ENCODE measurements around the gene SLC22A31. TPM values are rescaled to one million over a fixed set of nuclear protein-coding genes. Genes with fewer than 3 reads are reported as not detected.
"Not testable (repeated sequence)": the region's sequence is repeated elsewhere in the genome, so short reads cannot be mapped to it uniquely, and the experiment has no call there.

SLC22A31 gene
- total RNA-seq, 2 donors from 2014 or later = 0.53 to 1.2 TPM

GRCh38 chr16:89174055-89174827 lies 26.1 kb downstream of the SLC22A31 start:
- H3K4me1 Mint-ChIP-seq (ENCODE audit: low read depth in 2 of 2) = peaks cover 6 to 8% of the 10 kb centered on the region in 2 donors

GRCh38 chr16:89173174-89173921 lies 27.0 kb downstream of the SLC22A31 start:
- ATAC-seq = no peak
- Mint-ChIP-seq H3K4me1 (ENCODE audit: low read depth in 2 of 2) (peaks cover 6 to 8% of the 10 kb centered on the region in 2 donors), H3K4me3 (no peak overlapping the region), H3K9me3 (no peaks in the 10 kb centered on the region), H3K36me3 (no peaks in the 10 kb centered on the region), H3K27ac (no peak overlapping the region), H3K27me3 (no peaks in the 10 kb centered on the region)
- DNase-seq (ENCODE audit: low spot score) = no peak

More at GRCh38 chr16:89174055-89174827, 26.1 kb downstream of the SLC22A31 start:
- ATAC-seq (no peak), DNase-seq (ENCODE audit: low spot score) (no peak)
- Mint-ChIP-seq H3K27ac (no peak overlapping the region), H3K36me3 (no peaks in the 10 kb centered on the region), H3K9me3 (no peaks in the 10 kb centered on the region), H3K4me3 (no peak overlapping the region), H3K27me3 (no peaks in the 10 kb centered on the region)

- Mint-ChIP-seq H3K27ac (no peak overlapping the region), H3K36me3 (no peaks in the 10 kb centered on the region), H3K27me3 (no peaks in the 10 kb centered on the region), H3K4me1 (ENCODE audit: low read depth in 2 of 2) (peaks cover 6 to 8% of the 10 kb centered on the region in 2 donors), H3K4me3 (no peak overlapping the region), H3K9me3 (no peaks in the 10 kb centered on the region)
- DNase-seq (ENCODE audit: low spot score) (no peak), ATAC-seq (no peak)
These were observed 27.7 kb downstream of the SLC22A31 start for GRCh38 chr16:89172528-89173173.

- no peak for ATAC-seq
- Mint-ChIP-seq H3K27ac (no peak overlapping the region), H3K4me3 (no peak overlapping the region), H3K27me3 (no peaks in the 10 kb centered on the region), H3K36me3 (no peaks in the 10 kb centered on the region), H3K4me1 (ENCODE audit: low read depth in 2 of 2) (peaks cover 6 to 8% of the 10 kb centered on the region in 2 donors), H3K9me3 (no peaks in the 10 kb centered on the region)
- no peak for DNase-seq (ENCODE audit: low spot score)
These were observed 28.2 kb downstream of the SLC22A31 start for GRCh38 chr16:89172171-89172527.

- DNase-seq (ENCODE audit: low spot score) = peak; percentile 92
- peaks cover 6 to 8% of the 10 kb centered on the region in 2 donors for H3K4me1 Mint-ChIP-seq (ENCODE audit: low read depth in 2 of 2)
- no peaks in the 10 kb centered on the region for H3K9me3 Mint-ChIP-seq
- H3K27me3 Mint-ChIP-seq = peaks cover 0 to 2% of the 10 kb centered on the region in 2 donors
- no peaks in the 10 kb centered on the region for H3K36me3 Mint-ChIP-seq
- H3K27ac Mint-ChIP-seq = peak within 1 kb of the TSS in 1 of 2 donors; percentile 21
- peak within 1 kb of the TSS; percentile 80 for H3K4me3 Mint-ChIP-seq
- ATAC-seq = peak; percentile 97
These were observed 28.8 kb downstream of the SLC22A31 start, which contains the start of gene CDH15 for GRCh38 chr16:89171216-89172170. TSS of gene CDH15 (plus strand) at chr16:89171748. CDS start at chr16:89171832, 84 bp downstream.

GRCh38 chr16:89170346-89171215 lies 29.8 kb downstream of the SLC22A31 start:
- Mint-ChIP-seq H3K36me3 (no peaks in the 10 kb centered on the region), H3K9me3 (no peaks in the 10 kb centered on the region), H3K27me3 (peaks cover 0 to 5% of the 10 kb centered on the region in 2 donors), H3K4me1 (ENCODE audit: low read depth in 2 of 2) (peaks cover 6 to 8% of the 10 kb centered on the region in 2 donors), H3K27ac (peak overlapping the region in 1 of 2 donors; percentile 21), H3K4me3 (peak overlapping the region; percentile 80)
- no peak for ATAC-seq
- DNase-seq (ENCODE audit: low spot score) = no peak

- Mint-ChIP-seq H3K4me1 (ENCODE audit: low read depth in 2 of 2) (peaks cover 6 to 8% of the 10 kb centered on the region in 2 donors), H3K36me3 (no peaks in the 10 kb centered on the region), H3K27me3 (peaks cover 0 to 5% of the 10 kb centered on the region in 2 donors), H3K27ac (no peak overlapping the region), H3K9me3 (no peaks in the 10 kb centered on the region), H3K4me3 (no peak overlapping the region)
- DNase-seq (ENCODE audit: low spot score) (no peak), ATAC-seq (no peak)
These were observed 30.6 kb downstream of the SLC22A31 start for GRCh38 chr16:89169778-89170177.

- ATAC-seq (no peak), DNase-seq (ENCODE audit: low spot score) (no peak)
- Mint-ChIP-seq H3K36me3 (no peaks in the 10 kb centered on the region), H3K4me3 (no peak overlapping the region), H3K4me1 (ENCODE audit: low read depth in 2 of 2) (peaks cover 6 to 8% of the 10 kb centered on the region in 2 donors), H3K27me3 (peaks cover 0 to 5% of the 10 kb centered on the region in 2 donors), H3K27ac (no peak overlapping the region), H3K9me3 (no peaks in the 10 kb centered on the region)
These were observed 31.8 kb downstream of the SLC22A31 start for GRCh38 chr16:89168381-89169189.

GRCh38 chr16:89167425-89167941 lies 32.9 kb downstream of the SLC22A31 start:
- no peak overlapping the region for H3K27ac Mint-ChIP-seq
- peak; percentile 84 for DNase-seq (ENCODE audit: low spot score)
- H3K4me1 Mint-ChIP-seq (ENCODE audit: low read depth in 2 of 2) = peaks cover 6 to 8% of the 10 kb centered on the region in 2 donors
- ATAC-seq = peak; percentile 48 to 58
- H3K27me3 Mint-ChIP-seq = peaks cover 0 to 5% of the 10 kb centered on the region in 2 donors
- H3K4me3 Mint-ChIP-seq = no peak overlapping the region
- H3K36me3 Mint-ChIP-seq = no peaks in the 10 kb centered on the region
- no peaks in the 10 kb centered on the region for H3K9me3 Mint-ChIP-seq

GRCh38 chr16:89166696-89167424 lies 33.5 kb downstream of the SLC22A31 start:
- Mint-ChIP-seq H3K27me3 (peaks cover 0 to 5% of the 10 kb centered on the region in 2 donors), H3K9me3 (no peaks in the 10 kb centered on the region), H3K4me1 (ENCODE audit: low read depth in 2 of 2) (peaks cover 6 to 8% of the 10 kb centered on the region in 2 donors), H3K36me3 (no peaks in the 10 kb centered on the region), H3K27ac (no peak overlapping the region), H3K4me3 (no peak overlapping the region)
- no peak for DNase-seq (ENCODE audit: low spot score)
- no peak for ATAC-seq

- not testable (repeated sequence) for ATAC-seq
These were observed 34.7 kb downstream of the SLC22A31 start for GRCh38 chr16:89165681-89165979.

More at GRCh38 chr16:89165681-89165979, 34.7 kb downstream of the SLC22A31 start:
- H3K4me3 Mint-ChIP-seq; H3K9me3 Mint-ChIP-seq; H3K4me1 Mint-ChIP-seq (ENCODE audit: low read depth in 2 of 2); H3K27ac Mint-ChIP-seq; DNase-seq (ENCODE audit: low spot score); H3K36me3 Mint-ChIP-seq; H3K27me3 Mint-ChIP-seq: not testable (repeated sequence)
